HG03460 (cell line): ENCODE measurements around the gene UCN2.
"Not testable (repeated sequence)": the region's sequence is repeated elsewhere in the genome, so short reads cannot be mapped to it uniquely, and the experiment has no call there.

Source experiments
- ATAC-seq: cut with Tn5 transposase; IDR thresholded peaks from one replicate; pipeline ENCODE4 v1.9.1; 2021; ENCODE audit not compliant: unreplicated experiment

The UCN2 gene

GRCh38 chr3:48543271-48543866, 20.2 kb downstream of the UCN2 start:
- ATAC-seq, result no peak

- ATAC-seq, result no peak
Observed at GRCh38 chr3:48538451-48538850, 25.1 kb downstream of the UCN2 start.

GRCh38 chr3:48536785-48537184, 26.8 kb downstream of the UCN2 start:
- no peak for ATAC-seq

- ATAC-seq, result no peak
Observed at GRCh38 chr3:48536116-48536515, 27.5 kb downstream of the UCN2 start.

- ATAC-seq, result no peak
Observed at GRCh38 chr3:48535578-48535977, 28.0 kb downstream of the UCN2 start.

- no peak for ATAC-seq
Observed at GRCh38 chr3:48532977-48533337, 30.6 kb downstream of the UCN2 start.

GRCh38 chr3:48532271-48532976, 31.2 kb downstream of the UCN2 start:
- no peak for ATAC-seq

GRCh38 chr3:48530701-48531100, 32.9 kb downstream of the UCN2 start:
- ATAC-seq, result not testable (repeated sequence)

- no peak for ATAC-seq
Observed at GRCh38 chr3:48528754-48529153, 34.8 kb downstream of the UCN2 start.

GRCh38 chr3:48528048-48528447, 35.5 kb downstream of the UCN2 start:
- ATAC-seq, result no peak

- ATAC-seq, result no peak
Observed at GRCh38 chr3:48524970-48525369, 38.6 kb downstream of the UCN2 start.

GRCh38 chr3:48521635-48522034, 41.9 kb downstream of the UCN2 start:
- ATAC-seq, result no peak

GRCh38 chr3:48519277-48519643, 44.3 kb downstream of the UCN2 start:
- ATAC-seq, result no peak

GRCh38 chr3:48518638-48519276, 44.8 kb downstream of the UCN2 start:
- ATAC-seq, result no peak

- no peak for ATAC-seq
Observed at GRCh38 chr3:48518069-48518468, 45.5 kb downstream of the UCN2 start.

- no peak for ATAC-seq
Observed at GRCh38 chr3:48516571-48516970, 47.0 kb downstream of the UCN2 start.

GRCh38 chr3:48514431-48515227, 49.0 kb downstream of the UCN2 start:
- ATAC-seq, result no peak
